ENCODE results near the gene ZIM2.
"Not testable (repeated sequence)": the region's sequence is repeated elsewhere in the genome, so short reads cannot be mapped to it uniquely, and the experiment has no call there.

The ZIM2 gene

DNA sequence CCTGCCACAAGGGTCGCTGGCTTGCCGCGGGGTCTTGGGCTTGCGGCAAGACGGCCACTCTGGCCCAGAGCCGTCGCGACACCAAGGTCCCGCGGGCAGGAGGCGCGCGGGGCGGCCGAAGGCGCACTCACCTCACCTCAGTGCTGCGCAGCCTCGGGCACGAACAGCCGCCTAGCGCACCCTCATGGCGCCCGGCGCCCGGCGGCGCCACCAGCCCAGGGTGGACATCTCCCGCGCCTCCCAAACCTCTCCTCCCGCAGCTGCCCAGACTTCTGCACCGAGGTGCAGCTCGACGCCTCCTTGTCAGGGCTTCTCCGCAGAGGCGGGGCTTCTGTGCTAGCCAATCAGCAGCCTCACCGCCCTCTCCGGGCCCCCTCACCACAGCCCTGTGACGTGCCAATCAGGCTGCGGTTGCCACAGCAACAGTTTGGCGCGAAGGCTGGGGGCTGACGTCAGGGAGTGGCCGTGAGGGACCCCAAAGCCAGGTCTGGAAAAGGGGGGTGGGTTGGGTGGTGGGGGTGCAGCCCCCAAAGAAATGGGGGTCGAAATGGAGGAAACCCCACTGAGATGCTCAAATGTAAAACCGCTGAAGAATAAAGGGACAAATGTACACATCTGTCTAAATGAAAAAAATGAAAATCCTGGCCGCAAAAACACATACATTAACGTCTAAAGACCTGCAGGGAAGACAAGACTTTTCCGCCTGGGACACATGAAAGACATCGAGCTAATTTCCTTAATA lies at the start of gene ZIM2, which contains the start of gene PEG3:
Gene ZIM2, minus strand, starts transcription at position 276 of the 742 bp plus-strand sequence. CDS start 16,449 bp downstream, outside the sequence.
Gene PEG3, minus strand, starts transcription at position 276 of the 742 bp plus-strand sequence. CDS start 16,071 bp downstream, outside the sequence.
- no peak for DNase-seq

DNA sequence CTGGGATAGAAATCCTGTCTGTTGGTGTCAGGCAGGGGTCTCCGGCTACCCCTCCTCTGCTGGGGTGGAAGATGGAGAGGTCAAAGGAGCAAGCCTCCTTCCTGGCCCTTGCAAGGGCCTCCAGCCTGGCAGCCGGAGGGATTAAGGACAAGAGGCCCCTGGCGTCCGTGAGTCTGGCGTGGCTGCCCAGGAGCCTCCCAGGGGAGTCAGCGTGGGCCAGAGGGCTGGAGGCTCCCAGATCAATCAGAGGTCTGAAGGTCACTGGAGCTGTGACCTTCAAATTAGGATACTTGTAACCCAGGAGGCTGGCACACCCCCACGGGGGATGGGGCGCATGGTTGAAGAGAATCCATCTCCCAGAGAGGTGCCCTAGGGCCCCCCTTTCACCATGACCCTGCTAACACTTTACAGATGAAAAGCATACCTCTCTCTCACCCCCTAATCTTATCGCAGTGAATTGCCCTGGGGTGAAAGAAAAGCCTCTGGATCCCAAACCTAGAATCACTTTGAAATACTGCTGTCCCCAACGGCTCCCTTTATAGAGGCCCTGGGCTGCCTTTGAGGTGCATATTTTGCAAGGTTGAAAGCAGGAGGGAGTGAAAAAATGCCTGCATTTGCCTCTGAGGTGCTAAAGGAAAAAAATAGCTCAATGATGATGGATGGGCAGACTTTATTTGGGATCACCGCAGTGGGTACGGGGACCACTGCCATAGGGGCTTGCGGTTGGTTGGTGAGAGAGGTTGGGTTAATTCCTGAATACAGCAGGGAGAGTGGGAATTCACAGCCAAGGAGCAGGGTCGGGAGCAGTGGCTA lies 44.9 kb upstream of the ZIM2 start:
- DNase-seq, result no peak

DNA sequence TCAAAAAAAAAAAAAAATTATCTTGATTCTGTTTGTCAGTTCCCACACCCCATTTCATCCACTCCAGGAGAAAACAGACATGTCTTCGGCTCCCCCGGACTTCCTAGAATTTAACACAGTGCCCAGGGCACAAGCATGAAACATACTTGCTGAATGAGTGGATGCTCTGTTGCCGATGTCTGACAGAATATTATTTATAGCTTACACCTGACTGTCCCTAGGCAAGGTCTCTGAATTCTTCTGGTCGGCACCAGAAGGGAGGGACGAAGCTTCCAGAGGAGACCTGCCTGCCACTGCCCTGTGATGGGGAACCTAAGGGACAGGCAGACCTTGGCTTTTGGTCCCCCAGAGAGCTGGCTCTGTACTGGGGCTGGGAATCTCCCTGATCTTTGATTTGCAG lies 43.9 kb upstream of the ZIM2 start:
- no peak for DNase-seq

DNA sequence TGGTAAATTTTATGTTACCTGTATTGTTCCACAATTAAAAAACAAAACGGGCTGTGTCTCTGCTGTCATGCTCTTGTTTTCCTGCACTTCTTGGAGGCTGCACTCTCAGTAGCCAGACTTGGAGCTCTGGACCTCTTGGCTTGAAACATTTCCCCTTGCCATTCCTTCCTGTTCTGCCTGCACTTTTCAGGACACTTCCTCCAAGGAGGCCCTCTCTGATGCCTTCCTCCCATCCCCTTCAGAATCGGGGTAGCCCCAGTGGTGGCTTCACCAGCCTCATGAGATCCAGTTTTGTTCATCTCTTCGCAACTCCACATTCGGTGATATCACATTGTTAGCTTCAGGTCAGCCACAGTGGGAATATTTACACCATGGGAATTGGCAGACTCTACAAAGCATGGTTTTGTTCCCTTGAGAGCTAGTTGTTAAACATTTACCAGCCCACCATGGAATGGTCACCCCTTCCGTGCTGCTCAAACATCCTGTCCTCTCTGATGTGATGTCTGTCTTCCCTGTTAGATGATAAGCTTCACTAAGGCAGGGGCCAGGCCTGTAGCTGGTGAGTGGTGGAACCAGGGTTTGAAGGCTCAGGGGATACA lies 40.2 kb upstream of the ZIM2 start:
- DNase-seq, result no peak

DNA sequence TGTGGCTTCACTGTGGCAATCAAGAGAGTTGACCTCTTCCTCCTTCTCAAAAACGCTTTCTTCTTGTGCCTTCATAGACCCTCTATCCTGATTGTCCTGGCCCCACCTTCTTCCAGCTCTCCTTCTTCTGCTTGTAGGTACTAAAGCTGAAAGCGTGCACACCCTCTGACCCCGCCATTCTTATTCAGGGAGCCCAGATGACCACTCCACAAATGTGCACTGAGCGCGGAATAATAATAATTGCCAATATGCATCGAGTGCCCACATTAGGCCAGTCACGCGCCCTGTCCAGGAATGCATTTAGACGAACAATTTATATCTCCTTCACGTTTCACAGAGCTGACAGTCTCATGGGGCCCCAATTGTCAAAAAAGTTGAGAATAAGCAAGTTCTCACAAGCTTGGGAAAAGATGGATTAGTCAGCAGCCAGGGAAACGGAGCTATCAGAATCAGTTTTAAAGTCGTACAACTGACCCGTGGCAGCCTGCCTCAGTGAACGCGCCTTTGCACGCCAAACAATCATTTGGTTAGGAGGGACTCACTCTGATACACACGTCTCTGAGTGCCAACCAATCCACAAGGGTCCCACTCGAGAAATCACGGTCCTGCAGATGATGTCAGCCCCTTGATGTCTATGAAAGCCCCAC lies 36.7 kb upstream of the ZIM2 start:
- no peak for DNase-seq

DNA sequence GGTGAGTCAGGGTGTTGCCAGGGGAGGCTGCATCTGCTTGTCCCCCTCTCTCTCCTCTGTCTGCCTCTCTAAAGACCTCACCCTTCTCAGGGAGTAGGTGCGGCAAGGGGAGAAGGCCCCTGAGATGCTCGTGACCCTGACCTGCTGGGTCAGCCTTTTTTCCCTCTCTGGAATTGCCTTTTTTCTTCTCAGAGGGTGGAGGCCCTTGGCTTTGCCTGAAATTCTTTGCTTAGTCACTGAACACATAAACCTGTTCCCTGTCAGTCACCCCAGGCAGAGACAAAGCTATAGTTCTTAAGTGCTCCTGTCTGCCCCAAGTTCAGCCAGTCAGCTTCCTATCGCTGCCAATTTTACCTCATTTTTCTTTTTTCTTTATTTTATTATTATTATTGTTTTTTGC lies 35.2 kb upstream of the ZIM2 start:
- DNase-seq, result no peak

DNA sequence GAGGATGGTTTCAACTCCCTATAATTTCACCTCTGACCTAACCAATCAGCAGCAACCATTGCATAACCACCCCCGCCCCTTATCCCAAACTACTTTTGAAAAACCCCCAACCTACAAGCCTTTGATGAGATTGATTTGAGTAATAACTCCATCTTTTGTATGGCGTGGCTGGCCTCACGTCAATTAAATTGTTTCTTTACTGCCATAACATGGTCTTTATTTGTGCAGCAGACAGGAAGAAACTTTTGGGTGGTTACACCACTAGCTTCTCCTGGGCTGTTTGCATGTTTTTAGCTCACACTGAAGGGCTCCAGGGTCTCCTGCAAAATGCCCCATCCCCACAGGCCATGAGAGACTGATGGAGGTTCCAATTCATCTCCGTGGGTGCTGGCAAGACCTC lies 34.0 kb upstream of the ZIM2 start:
- no peak for DNase-seq

DNA sequence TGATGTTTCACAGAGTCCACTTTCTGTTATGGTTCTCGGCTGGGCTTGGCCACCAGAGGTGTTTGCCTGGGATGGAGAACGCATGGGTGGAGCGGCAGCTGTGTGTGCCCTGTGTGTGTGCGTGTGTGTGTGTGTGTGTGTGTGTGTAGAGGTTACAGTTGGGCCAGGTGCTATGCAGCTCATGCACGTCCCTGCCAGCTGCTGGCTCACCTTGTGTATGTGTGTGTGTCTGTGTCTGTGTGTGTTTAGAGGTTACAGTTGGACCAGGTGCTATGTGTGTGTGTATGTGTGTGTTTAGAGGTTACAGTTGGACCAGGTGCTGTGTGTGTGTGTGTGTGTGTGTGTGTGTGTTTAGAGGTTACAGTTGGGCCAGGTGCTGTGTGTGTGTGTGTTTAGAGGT lies 33.0 kb upstream of the ZIM2 start:
- no peak for DNase-seq

DNA sequence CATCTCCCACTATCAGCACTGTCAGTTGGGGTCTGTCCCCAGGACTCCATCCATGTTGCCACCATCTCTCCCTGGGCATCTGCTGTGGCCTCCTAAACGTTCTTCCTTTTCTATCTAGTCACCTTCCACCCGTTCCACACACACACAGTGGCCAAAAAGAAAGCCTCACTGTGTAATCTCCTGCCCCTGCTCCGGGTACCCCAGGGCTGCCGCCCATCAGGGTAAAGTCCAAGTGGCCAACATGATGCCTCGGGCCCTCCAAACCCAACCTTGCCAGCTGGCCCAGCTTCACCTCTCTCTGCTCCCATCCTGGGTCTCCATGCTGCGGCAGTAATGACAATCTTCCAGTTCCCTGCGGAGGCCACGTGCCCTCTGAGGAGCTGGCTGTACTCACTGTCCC lies 29.4 kb upstream of the ZIM2 start:
- no peak for DNase-seq

DNA sequence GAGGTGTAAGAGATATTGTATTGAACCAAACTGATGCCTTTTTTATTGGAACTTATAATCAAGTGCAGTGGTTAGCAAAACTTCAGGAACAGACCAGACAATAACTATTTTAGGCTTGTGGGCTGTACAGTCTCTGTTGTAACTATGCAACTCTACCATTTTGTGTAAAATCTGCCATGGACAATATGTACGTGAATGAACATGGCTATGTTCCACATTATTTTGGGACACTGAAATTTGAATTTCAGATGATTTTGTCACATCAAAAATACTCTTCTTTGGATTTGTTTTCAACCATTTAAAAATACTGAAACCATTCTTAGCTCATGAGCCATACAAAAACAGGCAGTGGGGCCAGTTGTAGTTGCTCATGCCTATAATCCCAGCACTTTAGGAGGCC lies 27.9 kb upstream of the ZIM2 start:
- DNase-seq, result no peak

DNA sequence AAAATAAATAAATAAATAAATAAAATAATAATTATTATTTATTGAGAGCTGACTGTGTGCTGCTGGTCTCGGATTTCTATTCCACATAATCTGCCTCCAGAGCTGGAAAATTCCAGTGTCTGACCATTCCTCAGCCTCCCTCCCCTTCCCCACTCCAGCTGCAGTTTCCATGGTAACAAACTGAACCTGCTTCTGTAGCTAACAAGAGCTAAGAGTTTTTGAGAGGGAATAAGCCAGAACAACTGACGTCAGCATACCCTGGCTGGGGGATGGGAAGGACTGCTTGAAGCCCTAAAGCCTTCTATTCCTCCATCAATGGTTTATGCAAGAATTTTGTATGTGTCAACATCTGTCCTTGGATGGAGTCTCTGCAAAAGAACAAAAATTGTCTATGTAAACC lies 26.0 kb upstream of the ZIM2 start:
- DNase-seq, result no peak

DNA sequence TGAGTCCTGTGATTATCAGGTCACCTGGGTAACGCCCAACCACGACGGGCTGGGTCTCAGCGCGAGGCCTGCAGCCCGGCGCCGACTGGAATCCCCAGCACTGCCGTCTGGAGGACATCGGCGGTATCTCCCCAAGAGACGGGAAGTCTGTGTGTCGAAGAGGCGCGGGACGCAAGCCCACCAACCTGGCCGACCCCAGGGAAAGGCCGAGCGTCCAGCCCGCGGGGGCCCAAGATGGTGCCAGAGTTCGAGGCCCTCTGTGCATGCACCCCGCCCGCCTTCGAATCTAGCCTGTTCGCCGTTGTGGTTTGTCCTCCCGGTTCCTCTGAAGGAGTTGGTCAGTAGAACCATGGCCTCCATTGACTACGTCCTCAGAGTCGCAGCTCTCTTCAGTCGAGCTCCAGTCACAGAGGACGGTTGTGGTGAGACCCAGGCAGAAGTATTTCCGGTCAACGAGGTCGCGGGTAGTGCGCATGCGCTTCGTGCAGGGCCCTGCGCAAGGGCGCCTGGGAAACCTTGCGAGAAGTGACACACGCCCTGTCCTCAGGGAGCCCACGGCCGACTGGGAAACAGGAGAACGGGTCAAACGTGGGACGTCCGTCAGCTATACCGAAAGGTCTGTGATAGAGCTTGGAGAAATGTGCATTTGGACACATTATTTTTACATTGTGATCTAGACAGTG lies 24.1 kb upstream of the ZIM2 start:
- no peak for DNase-seq

DNA sequence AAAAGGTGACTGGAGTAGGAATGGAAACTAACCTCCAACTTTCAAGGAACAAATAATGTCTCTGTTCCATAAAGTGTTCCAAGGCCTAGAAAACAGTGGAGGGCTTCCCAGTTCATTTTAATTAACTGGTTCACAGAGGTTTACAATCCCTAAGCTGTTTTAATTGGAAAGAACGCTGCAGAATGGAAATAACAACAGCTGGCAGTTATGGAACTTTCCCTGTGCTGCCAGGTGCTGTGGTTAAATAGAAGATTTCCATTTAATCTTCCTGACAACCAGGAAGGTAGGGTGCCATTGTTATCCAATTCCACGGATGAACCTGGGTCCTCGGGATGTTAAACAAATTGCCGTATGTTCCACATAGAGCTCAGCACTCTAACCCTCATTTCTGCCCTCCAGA lies 22.2 kb upstream of the ZIM2 start:
- no peak for DNase-seq

DNA sequence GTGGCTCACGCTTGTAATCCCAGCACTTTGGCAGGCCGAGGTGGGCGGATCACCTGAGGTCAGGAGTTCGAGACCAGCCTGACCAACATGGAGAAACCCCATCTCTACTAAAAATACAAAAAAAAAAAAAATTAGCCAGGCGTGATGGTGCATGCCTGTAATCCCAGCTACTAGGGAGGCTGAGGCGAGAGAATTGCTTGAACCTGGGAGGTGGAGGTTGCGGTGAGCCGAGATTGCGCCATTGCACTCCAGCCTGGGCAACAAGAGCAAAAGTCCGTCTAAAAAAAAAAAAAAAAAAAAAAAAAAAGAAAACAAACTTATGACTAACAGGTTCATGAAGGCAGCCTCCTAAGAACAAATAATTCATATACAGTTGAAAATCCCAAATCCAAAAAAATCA lies 19.9 kb upstream of the ZIM2 start:
- DNase-seq, result not testable (repeated sequence)

DNA sequence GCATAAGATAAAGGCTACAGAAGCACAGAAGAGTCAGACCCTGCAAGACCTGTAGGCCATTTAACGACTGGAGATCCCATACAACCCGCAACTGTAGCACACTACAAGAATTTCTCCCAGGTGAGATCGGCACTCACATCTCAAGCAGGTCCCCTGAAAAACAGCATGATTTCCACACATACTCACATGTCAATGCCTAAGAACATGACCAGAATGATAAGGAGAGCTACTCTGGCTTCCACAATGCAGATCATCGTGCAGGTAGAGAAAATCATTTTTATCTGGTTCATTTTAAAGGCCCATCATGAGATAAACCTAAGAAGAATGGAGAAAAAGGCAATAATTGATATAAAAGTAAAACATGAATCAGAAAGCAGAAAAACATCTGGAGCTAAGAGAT lies 17.5 kb upstream of the ZIM2 start:
- DNase-seq, result no peak

DNA sequence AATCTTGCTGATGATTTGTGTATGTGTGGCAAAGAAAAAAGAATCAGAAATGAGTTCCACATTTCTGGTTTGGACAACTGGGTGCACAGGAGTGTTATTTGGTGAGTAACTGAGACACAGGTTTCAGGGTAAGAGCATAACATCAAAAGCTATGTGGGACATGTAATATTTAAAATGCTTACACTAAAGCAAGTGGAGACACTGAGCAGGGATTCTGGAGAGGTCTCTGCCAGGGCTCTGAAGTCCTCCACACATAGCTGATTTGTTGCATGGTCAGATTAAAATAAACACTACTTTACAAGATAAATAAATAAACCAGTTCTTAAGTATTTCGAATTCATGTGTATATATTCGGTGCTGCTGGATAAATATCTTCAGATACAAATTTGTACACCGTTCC lies 16.3 kb upstream of the ZIM2 start:
- no peak for DNase-seq

DNA sequence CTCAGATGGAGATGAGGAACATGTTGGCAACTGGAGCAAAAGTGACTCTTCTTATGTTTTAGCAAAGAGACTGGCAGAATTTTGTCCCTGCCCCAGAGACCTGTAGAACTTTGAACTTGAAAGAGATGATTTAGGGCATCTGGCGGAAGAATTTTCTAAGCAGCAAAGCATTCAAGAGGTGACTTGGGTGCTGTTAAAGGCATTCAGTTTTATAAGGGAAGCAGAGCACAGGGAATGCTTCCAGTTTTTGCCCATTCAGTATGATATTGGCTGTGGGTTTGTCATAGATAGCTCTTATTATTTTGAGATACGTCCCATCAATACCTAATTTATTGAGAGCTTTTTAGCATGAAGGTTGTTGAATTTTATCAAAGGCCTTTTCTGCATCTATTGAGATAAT lies 11.8 kb upstream of the ZIM2 start:
- DNase-seq, result not testable (repeated sequence)

DNA sequence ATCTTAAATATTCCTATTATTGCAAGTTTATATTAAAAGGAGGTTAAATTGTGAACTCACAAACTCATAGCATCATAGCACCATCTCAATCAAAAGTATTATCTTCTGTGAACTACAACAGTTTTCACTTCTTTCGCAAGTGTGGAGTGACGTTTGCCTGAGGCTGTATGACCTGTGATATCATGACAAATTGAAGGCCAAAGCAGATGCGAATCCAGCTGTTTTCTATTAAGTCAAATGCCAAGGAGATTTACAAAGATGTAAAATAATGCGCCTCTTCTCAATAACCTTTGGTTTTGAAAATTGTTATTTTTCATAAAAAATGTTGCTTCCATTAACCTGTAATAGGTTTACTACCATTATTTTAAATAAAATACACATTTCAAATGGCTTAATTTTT lies 7.6 kb upstream of the ZIM2 start:
- DNase-seq, result no peak

DNA sequence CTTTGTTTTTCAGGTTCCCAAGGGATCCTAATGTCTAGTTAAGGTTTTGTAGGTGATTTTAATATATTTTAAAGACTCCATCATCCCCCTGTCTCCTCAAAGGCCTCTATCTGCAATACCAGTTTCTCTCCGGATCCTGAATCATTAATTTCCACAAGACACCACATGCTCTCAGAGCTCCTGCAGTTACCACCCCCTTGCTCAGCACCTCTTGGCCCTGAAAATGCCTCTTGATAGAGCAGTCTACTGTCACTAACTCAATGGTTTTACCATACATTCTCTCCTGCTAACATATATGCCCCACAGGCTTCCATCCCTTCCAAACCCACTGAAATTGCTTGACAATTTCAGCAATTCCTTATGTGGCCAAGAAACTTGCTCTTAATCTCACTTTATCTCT lies 1.9 kb upstream of the ZIM2 start:
- no peak for DNase-seq

DNA sequence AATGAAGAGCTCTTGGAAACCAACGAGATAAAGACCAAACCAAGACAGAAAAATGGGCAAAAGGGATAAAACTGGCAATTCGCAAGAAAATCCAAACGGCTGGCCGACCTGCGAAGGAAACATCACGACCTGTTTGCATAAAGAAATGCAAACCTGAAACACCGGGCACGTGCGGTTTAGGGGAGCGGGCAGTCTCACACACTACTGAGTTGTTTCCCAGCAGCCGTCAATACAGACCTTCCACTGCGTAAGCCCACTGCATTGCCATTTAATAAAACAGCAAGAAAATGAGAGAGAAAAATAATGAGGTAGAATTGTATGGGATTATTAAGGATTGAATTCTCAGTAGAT lies 642 bp upstream of the ZIM2 start:
- DNase-seq, result no peak

DNA sequence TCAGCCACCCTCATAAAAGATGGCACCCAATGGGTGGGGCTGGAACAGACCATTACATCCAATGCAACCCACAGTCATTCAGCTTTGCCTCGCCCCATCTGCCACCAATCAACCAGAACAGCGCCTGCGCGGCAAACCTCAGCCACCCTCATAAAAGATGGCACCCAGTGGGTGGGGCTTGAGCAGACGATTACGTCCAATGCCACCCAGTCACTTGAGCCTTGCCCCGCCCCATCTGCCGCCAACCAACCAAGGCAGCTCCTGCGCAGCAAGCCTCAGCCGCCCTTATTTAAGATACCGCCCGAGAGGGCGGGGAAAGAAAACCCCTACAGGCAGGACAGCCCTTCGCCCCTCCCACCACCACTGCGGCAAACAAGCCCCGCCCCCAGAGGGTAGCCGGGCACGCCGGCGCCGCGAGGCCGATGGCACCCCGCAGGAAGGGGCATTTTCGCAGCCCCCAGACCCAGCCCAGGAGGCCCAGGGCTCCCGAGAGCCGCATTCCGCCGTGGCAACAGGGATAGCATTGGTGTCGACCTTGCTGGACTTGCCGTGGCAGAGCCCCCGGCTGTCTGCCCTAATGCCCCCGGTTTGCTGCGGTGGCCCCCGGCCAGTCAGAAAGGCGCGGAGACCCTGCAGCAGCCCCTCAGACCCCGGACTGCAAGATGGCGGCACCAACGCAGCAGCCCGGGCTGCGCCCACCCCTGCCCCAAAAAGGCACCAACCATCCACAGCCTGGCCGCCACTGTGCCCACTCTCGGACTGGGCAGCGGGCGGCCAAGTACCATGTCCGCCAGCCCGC lies 675 bp downstream of the ZIM2 start:
- peak; percentile 5 for DNase-seq

Measured in RPMI8226 (cell line).